Putamen (tissue), 1 donor: ENCODE results near the gene TCAF1.

Experiments
- DNase-seq: peaks from one replicate; pipeline ENCODE4 v3.0.0-alpha.2; 2016; ENCODE audit warnings: low spot score

Gene TCAF1, protein sequence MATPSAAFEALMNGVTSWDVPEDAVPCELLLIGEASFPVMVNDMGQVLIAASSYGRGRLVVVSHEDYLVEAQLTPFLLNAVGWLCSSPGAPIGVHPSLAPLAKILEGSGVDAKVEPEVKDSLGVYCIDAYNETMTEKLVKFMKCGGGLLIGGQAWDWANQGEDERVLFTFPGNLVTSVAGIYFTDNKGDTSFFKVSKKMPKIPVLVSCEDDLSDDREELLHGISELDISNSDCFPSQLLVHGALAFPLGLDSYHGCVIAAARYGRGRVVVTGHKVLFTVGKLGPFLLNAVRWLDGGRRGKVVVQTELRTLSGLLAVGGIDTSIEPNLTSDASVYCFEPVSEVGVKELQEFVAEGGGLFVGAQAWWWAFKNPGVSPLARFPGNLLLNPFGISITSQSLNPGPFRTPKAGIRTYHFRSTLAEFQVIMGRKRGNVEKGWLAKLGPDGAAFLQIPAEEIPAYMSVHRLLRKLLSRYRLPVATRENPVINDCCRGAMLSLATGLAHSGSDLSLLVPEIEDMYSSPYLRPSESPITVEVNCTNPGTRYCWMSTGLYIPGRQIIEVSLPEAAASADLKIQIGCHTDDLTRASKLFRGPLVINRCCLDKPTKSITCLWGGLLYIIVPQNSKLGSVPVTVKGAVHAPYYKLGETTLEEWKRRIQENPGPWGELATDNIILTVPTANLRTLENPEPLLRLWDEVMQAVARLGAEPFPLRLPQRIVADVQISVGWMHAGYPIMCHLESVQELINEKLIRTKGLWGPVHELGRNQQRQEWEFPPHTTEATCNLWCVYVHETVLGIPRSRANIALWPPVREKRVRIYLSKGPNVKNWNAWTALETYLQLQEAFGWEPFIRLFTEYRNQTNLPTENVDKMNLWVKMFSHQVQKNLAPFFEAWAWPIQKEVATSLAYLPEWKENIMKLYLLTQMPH

DNA sequence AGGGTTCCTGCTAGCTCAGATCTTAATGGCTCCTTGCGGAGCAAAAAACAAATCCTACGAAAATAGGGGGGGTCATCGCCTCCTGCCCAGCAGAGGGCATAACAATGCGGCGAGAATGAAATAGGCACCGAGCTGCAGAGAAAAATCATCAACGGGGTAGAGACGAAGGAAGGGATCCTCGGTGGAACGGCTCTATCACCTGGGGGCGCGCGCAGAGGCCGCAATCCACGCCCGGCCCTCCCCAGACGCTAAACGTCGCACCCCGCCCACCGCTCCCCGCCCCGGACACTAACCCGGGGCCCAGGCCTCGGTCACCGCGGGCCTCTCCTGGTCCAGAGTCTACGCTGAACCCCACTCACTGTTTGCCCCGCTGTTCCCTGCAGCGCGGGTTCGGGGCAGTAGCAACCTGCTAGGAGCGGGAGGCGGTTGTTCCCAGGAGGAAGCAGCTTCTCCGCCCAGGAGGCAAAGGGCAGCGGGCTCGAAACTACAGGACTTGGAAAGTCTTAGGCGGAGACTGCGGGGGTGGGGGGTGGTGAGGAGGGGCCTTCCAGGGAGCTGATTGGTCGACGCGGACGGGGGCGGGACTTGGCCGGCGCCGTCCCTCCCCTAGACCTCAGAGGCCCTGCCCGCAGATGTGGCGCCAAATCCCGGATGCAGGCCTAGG is at the start of gene TCAF1:
Gene TCAF1 (minus strand): TSS at position 509 of the 664 bp plus-strand sequence. CDS start 25,568 bp downstream, outside the sequence.
- DNase-seq, result peak; percentile 97

DNA sequence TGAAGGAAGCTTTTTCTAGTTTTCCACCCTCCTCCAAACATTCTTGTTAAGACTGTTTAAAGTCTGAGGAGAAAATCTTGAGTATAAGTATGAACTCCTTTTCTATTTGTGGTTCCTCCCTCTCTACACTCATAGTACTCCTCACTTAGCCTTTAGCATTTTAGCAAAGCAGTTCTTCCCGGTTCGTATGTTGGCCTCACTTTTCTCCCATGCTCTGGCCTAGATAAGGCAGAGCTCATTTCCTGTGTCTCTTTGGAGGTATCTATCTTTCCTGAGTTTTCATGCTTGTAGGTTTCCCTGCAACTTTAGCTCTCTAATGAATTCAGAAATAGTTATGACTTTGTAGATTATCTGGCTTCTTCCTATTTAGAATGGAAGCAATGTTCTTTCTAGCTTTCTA is 46.8 kb upstream of the TCAF1 start:
- no peak for DNase-seq

DNA sequence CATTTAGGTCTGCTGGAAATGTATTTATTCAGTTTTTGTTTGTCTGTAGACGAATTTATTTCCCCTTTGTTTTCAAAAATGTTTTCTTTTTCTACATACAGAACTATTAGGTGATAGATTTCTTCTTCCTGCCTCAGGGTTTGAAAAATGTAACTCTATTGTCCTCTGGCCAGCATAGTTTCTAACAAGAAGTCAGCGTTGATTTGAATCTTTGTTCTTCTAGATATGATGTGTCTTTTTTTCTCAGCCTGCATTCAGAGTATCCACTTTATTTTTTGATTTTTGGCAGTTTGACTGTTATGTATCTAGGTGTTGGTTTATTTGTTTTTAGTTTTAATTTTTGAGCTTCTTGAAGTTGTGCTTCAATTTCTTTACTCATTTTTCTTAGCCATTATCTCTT is 45.1 kb upstream of the TCAF1 start:
- DNase-seq, result no peak

DNA sequence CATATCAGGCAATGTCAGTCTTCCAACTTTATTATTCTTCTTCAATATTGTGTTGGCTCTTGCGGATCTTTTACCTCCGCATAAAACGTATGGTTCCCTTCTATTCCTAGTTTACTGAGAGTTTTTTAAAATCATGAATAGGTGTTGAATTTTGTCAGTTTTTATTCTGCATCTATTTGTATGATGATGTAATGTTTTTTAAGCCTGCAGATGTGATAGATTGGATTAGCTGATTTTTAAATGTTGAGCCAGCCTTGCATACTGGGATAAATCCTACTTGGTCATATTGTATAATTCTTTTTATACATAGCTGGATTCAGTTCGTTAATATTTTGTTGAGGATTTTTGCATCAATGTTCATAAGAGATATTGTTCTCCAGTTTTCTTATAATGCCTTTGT is 43.4 kb upstream of the TCAF1 start:
- DNase-seq, result no peak

DNA sequence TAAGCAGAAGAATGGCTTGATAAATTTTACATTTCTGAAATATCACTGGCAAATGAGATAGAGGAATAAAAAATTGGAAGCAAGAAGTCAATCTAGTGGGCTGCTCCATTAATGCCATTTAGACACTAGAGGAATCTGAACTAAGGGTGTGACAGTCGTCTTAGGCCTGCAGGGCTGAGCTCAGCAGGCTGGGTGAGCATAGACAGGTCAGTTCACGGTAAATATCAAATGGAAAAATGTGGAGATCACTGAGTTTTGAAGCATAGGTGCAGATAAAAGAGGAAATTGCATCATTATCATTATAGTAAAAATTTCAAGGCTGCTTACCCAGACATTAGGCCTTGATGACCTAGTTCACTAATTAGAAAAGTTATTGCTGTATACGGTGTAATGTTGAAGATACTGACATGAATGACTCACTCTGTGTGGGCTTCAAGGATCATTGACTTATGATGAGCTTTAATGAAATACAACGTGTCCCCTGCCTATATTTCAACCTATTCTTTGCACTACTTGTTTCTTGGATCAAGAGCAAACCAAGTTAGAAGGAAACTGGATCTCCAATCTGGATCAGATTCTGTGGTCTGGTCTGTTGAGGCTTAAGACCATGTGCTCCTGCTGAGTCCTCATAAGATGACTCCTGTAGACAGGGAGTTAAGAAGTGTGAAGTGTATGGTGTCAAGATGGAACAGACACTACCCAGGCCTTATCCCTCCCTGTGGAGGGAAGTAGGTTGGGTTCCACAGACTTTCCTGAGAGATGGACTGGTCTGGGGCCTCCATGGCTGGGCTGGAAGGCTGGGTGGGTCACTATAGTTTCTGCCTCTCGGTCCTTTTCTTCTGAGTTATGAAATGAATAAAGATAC is 36.6 kb upstream of the TCAF1 start:
- peak; percentile 36 for DNase-seq

DNA sequence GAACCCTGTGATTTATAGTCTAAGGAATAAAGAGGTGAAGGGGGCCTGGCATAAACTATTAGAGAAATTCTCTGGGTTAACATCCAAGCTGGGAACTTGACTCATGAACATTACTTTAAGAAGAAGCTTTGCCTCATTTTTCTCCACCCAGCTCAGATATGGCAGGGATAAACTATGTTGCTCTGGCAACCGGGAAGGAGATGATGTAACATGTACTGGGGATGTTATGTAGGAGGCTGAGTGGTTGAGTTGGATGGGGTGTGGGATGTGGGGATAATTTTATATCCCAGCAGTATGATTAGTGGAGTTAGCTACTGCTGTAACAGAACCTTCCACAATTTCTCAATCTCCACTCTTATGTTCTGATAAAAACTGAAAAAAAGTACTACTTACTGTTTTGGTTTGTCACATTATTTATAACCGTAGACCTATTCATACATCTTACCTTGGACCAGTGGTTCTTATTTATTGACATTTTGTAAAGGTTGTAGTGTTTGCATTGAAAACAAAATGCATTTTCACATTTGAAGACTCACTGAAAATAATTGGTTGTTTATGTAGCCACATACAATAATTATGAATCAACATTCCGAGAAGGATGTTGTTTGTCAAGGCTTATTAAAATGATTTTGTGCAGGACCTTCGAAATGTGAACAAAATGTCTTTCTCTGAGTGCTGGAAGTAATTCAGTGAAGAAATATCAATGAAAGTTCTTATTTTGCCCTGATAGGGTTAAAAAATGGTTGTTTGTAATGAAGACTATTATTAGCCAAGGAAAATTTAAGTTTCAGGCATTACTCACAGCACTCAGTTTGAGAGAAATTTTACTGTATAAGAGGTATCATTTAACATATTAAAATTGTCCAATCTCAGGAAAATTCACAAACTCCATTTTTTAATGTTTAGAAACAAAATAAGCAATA is 34.4 kb upstream of the TCAF1 start:
- DNase-seq, result peak; percentile 79

DNA sequence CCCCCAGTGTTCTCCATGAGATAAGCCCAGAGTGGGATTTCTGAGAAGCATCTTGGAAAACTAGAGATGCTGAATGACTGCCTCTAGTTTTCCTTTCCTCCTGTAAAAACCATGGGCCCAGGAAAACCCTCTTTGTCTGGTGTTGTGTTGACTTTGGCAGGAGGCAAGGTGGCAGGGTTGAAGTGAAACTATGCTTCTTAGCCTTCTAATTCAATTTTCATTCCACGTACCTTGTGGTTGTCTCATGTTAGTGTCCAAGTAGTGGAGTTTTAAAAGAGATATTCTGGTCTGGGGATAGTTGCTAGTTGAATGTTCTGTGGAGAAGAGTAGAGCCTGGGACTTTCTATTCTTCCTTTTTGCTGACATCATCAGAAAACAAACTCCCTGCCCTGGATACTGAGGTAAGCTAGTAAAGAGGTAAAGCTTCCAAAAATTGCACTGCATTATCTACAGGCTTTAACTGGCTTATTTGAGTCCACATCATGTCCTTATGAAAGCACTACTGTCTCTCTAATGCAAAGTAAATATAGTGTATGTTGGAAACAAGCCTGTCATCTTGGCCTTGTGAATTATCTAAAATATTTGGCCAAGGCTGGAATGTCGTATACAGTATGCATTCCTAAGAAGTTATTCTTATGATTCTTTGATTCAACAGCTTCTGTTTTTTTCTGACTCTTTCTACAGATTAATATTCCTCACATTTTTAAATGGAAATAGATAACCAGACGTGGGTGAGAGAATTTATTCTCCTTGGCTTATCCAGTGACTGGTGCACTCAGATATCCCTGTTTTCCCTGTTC is 32.8 kb upstream of the TCAF1 start, which contains the start of gene OR2F2:
Gene OR2F2 (plus strand): TSS at position 708 of the 800 bp plus-strand sequence. CDS start 0 bp downstream, at position 708.
- DNase-seq, result no peak

DNA sequence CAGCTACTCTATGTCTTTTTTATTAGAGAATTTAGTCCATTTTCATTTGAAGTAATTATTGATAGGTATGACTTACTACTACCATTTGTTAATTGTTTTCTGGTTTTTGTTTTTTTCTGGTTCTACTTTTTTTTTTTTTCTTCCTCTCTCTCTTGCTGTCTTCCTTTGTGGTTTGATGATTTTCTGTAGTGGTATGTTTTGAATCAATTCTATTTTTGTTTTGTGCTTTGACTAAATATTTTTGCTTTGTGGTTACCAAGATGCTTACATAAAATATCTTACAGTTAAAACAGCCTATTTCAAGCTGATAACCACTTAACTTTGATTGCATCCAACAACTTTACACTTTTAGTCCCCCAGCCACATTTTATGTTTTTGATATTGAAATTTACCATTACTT is 29.8 kb upstream of the TCAF1 start:
- DNase-seq, result no peak

DNA sequence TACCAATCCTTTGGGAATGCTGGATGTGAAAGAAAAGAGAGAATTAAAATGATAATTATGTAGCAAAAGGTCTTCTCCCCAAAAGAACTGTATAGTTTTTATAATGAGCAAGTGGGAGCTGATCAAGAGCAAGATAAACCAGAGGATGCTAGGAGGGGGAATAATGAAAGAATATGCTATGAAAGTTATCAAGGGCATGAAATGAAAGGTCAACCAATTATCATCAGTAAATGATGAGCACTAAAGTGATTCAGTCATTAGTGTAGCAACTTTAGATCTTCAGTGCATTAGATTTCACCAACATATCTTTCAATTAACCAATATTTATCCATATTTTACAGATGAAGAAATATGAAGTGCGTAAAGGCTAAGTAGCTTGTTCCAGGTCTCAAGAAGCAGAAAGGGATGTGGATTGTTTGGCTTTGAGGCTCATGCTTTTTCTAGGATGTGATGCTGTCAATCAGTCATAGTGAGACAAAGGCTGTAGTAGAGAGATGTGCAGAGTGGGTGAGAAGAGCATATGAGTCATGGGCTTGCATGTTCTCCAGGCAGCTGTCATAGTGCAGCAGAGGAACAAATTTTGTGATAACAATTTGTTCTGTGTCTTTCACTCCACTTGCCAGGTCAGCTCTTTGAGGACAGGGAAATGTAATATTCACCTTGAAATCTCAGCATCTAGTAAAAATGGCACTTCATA is 27.4 kb upstream of the TCAF1 start:
- DNase-seq, result peak; percentile 59

DNA sequence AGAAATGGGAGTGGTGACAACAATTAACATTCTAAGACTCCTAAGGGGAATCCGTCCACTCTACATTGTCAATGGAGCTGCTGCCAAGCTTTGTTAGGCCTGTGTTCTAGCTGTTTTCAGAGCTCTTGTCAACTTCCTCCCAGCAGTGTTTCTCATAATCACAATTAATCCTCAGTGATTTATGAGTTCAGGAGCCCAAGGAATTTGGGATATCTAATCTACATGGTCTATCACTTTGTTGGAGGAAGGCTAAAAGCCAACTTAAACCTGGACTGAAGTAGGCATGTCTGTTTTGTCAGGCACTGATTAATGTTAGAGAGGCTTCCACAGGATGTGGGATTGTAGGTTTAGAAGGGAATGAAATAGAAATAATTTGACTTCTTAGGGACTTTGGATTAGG is 22.9 kb upstream of the TCAF1 start:
- no peak for DNase-seq

DNA sequence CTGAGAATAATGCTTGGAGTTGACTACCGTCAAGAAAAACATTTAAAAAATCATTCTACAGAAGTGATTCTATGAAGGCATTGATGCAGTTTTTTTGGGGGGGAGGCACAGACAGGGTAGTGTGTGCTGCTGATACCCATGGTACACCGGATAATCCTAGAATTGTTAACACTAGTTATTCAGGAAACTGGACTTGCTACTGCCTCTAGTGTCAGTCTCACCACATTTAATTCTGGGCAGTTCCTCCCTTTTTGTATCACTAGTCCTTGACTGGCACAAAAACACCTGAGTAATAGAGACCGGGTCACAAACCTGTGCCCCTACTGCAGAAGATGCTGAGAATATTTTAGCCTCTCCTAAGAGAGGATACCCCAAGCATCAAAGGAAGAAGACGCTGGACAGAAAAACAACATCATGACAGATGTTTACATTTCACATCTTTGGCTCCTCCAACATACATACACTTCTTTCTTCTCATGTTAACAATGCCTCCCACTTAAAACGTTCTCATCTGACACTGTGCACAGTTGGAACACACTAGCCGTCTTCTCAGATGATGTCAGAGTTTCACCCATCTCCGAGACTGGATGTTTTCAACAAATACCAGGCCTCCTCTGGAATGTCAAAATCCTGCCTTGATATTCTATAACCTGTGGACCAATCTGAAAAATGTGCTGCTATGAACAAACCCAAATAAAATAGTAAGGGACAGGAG is 13.1 kb upstream of the TCAF1 start:
- DNase-seq, result no peak

DNA sequence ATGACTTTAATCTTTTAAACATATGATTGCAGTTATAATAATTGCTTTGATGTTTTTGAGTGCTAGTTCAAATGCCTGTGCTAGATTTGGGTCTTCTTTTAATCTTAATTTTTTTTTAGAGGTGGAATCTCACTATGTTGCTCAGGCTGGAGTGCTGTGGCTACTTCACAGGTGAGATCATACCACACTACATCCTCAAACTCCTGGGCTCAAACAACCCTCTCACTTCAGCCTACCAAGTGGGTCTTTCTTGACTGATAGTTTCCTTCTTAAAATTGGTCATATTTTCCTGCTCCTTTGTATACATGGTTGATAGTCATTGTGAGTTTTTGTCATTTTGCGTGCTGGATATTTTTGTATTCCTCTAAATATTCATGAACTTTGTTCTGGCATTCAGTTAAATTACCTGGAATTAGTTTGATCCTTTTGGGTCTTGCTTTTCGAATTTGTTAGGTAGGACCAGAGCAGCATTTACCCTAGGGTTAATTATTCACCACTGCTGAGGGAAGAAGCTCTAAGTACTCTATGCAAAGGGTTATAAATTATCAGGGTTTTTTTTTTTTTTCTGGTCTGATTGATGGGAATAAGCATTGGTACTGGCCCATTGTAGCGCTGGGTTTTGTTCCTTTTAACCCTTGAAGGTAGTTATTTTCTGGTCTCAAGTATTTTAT is 12.1 kb upstream of the TCAF1 start:
- DNase-seq, result no peak

DNA sequence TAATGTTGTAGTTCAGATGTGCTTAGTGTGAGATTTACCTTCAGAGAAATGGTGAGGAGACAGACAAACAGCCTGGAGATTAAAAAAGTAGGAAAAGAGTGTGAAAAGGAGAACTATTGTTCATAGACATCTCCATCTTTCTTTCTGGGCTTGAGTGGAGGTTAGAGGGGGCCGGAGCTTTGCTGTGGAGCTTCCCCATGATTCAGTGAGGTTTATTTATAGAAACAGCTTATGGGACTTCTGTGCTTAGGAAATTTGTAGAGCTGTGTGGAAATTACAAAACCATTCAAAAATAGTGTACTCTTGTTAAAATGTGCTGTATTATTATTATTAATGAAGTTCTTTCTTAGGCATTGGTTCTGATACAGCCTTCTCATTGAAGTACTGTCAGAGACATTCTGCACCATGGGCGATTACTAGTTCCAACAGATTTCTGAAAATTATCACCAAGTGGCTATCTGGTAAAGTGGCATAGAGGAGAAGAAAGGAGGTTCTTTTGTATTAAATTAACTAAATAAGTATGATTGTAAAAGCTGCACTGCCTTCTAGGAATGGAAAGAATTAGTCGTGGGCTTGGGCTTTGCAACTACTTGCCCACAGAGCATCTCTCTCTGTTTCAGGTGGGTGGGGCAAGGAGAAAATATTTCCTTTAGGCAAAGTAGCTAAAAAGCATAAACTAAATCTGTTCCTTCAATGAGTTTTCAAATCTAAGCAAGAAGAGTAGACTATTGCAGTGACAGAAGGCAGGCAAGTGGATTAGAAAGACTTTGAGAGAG is 8.7 kb upstream of the TCAF1 start:
- DNase-seq, result no peak

DNA sequence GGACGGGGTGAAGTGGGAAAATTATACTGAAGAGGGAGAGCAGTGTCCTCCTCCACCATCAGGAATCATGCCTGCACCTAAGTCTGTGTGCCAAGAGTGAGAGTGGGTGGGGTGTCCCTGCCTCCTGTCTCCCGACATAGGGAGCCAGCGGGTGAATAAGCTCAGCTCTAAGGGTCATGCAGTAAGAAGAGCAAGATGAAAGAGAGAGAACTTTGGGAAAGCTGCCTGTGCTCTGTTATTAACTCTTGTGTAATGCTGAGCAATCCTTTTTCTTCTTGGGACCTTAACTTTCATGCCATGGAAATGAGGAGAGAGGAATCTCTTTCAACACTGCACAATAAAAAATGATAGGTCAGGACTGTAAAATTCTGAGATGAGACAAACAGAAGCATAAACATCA is 7.9 kb upstream of the TCAF1 start:
- no peak for DNase-seq

DNA sequence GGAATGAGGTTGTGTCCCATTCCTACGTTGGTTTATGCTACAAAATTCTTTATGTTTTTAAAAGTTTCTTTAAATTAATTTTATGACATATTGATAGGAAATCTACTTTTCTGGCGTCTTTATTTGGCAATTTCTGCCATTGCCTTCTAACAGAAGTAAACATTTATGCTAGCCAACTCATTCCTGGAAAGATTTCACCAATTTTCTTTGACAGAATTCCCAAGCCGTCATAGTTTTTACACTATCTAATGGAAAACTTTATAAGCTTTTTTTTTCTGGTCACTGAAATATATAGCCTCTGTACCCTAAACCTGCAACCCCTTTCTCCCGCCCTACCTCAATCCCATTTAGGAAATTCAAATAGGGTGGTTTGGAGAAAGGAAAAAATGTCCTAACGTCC is 6.1 kb upstream of the TCAF1 start:
- no peak for DNase-seq

DNA sequence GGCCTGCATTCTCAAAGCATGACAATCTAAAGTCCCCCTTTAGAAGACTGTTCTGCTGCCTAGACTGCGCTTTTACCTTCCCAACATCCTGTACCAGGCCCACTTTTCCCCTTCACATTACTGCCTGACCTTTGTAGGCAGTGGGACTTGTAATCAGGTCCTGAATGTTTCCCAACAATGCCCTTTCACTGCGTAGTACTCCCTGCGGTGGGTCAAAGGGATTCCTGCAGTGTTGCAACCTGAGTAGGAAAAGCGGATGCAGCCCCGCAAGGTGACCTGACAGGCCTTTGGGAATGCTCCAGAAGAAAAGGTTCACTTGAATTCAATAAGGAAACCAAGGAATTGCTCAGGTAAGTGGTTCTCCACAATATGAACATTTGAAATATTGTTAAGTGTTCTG is 4.9 kb upstream of the TCAF1 start:
- DNase-seq, result no peak

DNA sequence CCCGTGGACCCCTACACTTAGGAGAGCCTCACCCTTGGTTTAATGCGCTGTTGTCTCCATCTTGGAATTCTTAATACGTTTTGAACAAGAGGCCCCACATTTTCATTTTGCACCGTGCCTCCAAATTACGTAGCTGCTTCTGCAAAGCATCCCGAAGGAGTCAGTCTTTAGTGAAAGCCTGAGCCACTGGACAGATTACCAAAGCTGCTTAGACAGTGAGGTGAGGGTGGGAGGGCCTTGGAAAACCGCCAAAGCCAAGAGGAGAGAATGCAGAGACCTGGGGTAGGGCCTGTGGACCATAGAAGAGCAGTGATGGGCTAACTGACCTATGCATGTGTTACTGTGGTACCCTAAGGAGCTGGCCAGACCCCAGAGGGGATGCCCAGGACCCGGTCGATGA is 4.2 kb upstream of the TCAF1 start:
- no peak for DNase-seq
